Activated CD8-positive, alpha-beta T cell treated with anti-CD3 and anti-CD28 coated beads for 36 hours (primary cell): ENCODE measurements around the gene GLIPR2. TPM values are rescaled to one million over a fixed set of nuclear protein-coding genes. Genes with fewer than 3 reads are reported as not detected.

Source experiments
- ATAC-seq: fragments of 200-7000 bp; cut with Tn5 transposase; one replicate; pipeline ENCODE4 v1.10.0; 2021; ENCODE audit warnings: mild to moderate bottlenecking, moderate library complexity
- CTCF ChIA-PET: fragments of 350-600 bp; sonication (Branson Sonifier 250); formaldehyde crosslinking; loops from one replicate; lab custom pipeline; 2021; ENCODE audit warnings: antibody characterized with exemption; lab: Charles Lee
- POLR2A ChIA-PET: fragments of 350-600 bp; sonication (Branson Sonifier 250); formaldehyde crosslinking; loops from one replicate; lab custom pipeline; 2021; ENCODE audit warnings: antibody characterized with exemption; lab: Charles Lee
- DNase-seq: peaks from one replicate; pipeline ENCODE4 v3.0.0-alpha.2; 2020
- H3K27ac Mint-ChIP-seq: one replicate; pipeline ENCODE4 v1.8.0; 2021; ENCODE audit warnings: mild to moderate bottlenecking, mixed read lengths
- H3K27me3 Mint-ChIP-seq: one replicate; pipeline ENCODE4 v1.8.0; 2021; ENCODE audit warnings: mixed read lengths
- H3K36me3 Mint-ChIP-seq: one replicate; pipeline ENCODE4 v1.8.0; 2021; ENCODE audit warnings: low read depth, mixed read lengths
- H3K4me1 Mint-ChIP-seq: one replicate; pipeline ENCODE4 v1.8.0; 2021; ENCODE audit warnings: low read depth, mixed read lengths
- H3K4me3 Mint-ChIP-seq: one replicate; pipeline ENCODE4 v1.8.0; 2021; ENCODE audit warnings: mild to moderate bottlenecking, moderate library complexity, mixed read lengths
- H3K9me3 Mint-ChIP-seq: one replicate; pipeline ENCODE4 v1.8.0; 2021; ENCODE audit warnings: mixed read lengths
- intact Hi-C: fragments of 100-400 bp; cut with micrococcal nuclease; formaldehyde crosslinking; loops from one replicate; pipeline ENCODE4 v1.10.0; 2022
- total RNA-seq, 2 experiments: library from RNA; stranded (reverse); gene quantifications; one replicate each; pipeline ENCODE4 v1.2.3, GENCODE V29; 2021
- TF ChIP-seq, protein P1 (sequence below): fragments of 200-600 bp; IDR thresholded peaks from one replicate; pipeline ENCODE4 v1.8.0; 2022; ENCODE audit warnings: antibody characterized with exemption, mild to moderate bottlenecking

The GLIPR2 gene
- total RNA-seq, 2 experiments from 2014 or later: 12.2 to 13.6 TPM

DNA sequence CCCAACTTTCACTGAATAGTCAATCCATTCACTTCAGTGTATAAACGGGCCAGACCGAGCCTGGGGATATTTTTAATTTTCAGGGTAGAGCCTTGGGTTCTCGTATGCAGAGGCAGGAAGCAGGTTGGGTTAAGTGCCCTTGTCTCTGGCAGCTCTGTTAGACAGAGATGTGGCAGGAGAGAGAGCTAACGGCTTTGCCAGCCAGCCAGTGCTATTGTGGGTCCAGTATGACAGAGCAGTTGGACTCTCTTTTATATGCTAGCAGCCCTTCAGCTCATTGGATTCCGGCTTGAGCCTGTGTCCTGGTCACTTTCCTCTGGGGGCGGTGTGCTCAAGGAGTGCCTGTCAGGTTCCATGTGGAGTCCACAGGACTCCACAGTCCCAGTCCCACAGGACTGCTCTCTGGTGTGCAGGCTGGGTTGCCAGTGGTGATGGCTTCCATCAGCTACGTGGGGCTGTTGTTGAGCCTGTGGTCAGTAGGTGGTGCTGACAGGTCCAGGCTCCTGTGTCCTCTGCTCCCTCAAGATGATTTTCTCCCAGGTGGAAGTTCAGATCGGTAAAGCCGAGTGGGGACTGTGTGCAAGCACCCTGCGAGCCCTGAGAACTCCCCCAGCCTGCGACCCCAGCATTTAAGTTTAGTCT lies 68.5 kb downstream of the GLIPR2 start:
- Mint-ChIP-seq H3K27me3 (no peaks in the 10 kb centered on the region), H3K36me3 (peaks cover 64% of the 10 kb centered on the region), H3K4me3 (no peak overlapping the region), H3K4me1 (peaks cover 38% of the 10 kb centered on the region), H3K9me3 (no peaks in the 10 kb centered on the region), H3K27ac (no peak overlapping the region)
- DNase-seq (no peak), ATAC-seq (no peak)
- intact Hi-C loops: no loop called here
- ChIA-PET POLR2A (interaction anchor here (1.7 kb wide), 1 partner anchor 14 kb away, joined by 5 read pairs; no protein-coding TSS in a partner anchor), CTCF (interaction anchor here (1.2 to 3.1 kb wide), 2 partner anchors 15 to 124 kb away, joined by 6 to 13 read pairs; partner anchors contain the start of gene CLTA)
- TF ChIP-seq, protein P1, sequence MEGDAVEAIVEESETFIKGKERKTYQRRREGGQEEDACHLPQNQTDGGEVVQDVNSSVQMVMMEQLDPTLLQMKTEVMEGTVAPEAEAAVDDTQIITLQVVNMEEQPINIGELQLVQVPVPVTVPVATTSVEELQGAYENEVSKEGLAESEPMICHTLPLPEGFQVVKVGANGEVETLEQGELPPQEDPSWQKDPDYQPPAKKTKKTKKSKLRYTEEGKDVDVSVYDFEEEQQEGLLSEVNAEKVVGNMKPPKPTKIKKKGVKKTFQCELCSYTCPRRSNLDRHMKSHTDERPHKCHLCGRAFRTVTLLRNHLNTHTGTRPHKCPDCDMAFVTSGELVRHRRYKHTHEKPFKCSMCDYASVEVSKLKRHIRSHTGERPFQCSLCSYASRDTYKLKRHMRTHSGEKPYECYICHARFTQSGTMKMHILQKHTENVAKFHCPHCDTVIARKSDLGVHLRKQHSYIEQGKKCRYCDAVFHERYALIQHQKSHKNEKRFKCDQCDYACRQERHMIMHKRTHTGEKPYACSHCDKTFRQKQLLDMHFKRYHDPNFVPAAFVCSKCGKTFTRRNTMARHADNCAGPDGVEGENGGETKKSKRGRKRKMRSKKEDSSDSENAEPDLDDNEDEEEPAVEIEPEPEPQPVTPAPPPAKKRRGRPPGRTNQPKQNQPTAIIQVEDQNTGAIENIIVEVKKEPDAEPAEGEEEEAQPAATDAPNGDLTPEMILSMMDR: no peak

DNA sequence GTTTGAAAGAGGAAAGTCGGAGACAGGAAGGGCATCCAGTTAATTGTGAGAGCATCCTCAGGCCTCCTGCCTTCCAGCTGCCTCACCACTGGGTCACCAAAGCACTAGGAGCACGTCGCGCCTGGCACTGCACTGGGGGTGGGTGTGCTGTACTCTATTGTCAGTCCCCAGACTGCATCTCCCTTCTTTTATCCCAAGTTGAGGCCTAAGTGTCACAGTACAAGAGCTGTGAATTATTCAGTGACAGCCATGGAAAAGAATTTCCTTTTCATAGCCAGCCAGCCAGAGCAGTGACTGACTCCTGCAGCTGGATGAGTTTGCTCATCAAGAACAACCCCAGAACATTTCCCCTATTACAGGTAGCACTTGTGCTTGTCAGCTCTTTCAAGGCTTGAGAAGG lies 70.5 kb downstream of the GLIPR2 start:
- Mint-ChIP-seq H3K27me3 (no peaks in the 10 kb centered on the region), H3K4me3 (no peak overlapping the region), H3K9me3 (no peaks in the 10 kb centered on the region), H3K27ac (peak overlapping the region; percentile 83), H3K4me1 (peaks cover 47% of the 10 kb centered on the region), H3K36me3 (peaks cover 69% of the 10 kb centered on the region)
- POLR2A ChIA-PET: interaction anchor here (1.1 to 1.3 kb wide), 2 partner anchors 16 to 17 kb away, joined by 3 to 5 read pairs; partner anchors contain the start of gene CLTA
- intact Hi-C loops: no loop called here
- CTCF ChIA-PET: interaction anchor here (0.8 to 3.1 kb wide), 6 partner anchors 10 to 325 kb away, joined by 3 to 13 read pairs (median 4); partner anchors contain the start of gene CLTA
- TF ChIP-seq, protein P1: no peak
- ATAC-seq: peak; percentile 39
- no peak for DNase-seq

DNA sequence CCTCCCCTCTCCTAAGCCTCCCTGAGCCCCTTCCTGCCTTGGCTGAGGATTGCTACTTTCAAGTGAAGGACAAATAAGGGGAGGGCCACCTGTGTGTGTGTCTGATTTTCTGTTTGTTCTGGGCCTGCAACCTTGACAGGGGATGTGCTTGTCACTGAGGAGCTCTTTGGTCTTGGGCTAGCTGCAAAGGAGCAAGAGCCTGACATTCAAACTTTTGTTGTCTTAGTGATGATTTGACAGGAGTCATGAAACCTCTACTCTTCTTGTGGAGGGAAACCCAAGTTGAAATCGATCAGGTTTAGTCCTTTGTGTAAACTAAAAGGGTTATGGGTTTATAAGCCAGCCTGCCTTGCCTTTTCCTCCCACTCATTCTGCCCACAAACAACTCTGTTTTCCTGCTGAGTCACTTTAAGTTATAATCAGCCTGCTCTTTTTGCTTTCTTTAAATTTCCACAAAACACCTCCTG lies 71.0 kb downstream of the GLIPR2 start:
- intact Hi-C loops: no loop called here
- peaks cover 47% of the 10 kb centered on the region for H3K4me1 Mint-ChIP-seq
- peak overlapping the region; percentile 83 for H3K27ac Mint-ChIP-seq

DNA sequence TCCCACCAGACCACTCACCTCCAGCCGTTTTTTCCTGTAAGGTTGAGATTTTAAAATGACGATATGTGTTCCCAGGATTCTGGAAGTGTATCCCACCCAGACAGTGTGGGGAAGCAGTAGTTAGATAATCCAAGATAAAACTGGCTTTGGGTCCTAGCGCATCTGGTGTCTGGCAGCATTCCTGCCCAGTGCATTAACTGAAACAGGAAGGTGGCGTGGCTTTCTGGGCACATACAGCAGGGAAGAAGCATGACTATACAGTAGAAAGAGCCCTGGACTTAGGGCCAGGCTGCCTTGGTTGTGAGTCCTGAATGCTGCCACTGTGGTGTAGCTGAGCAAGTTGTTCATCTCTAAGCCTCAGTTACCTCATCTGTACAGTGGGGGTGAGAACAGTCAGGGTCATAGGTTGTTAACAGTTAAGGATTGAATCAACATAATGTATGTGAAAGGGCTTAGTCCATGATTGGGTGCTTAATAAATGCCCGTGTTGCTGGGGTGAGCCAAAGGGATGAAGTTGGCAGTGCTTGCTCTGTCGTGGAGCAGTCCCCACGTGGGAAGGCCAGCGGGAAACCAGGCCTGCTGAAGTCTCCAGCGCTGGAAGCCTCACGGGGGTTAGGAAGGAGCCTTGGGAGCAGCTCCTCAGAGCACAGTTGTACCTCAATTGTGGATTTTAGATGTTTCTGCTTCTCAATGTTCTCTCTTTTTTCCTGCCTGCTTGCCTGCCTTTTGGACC lies 72.2 kb downstream of the GLIPR2 start:
- Mint-ChIP-seq H3K4me3 (no peak overlapping the region), H3K4me1 (peaks cover 54% of the 10 kb centered on the region), H3K9me3 (no peaks in the 10 kb centered on the region), H3K27me3 (no peaks in the 10 kb centered on the region), H3K36me3 (peaks cover 65% of the 10 kb centered on the region), H3K27ac (peak overlapping the region; percentile 83)
- POLR2A ChIA-PET: no interaction called here
- no peak for DNase-seq
- no peak for ATAC-seq
- intact Hi-C loops: no loop called here
- CTCF ChIA-PET: interaction anchor here (1.5 to 3.1 kb wide), 3 partner anchors 18 to 120 kb away, joined by 3 to 13 read pairs (median 6); partner anchors contain the start of gene CLTA
- TF ChIP-seq, protein P1: no peak

More for the DNA sequence above, 71.0 kb downstream of the GLIPR2 start:
- DNase-seq (peak; percentile 20), ATAC-seq (peak; percentile 65)
- Mint-ChIP-seq H3K36me3 (peaks cover 66% of the 10 kb centered on the region), H3K4me3 (no peak overlapping the region), H3K9me3 (no peaks in the 10 kb centered on the region), H3K27me3 (no peaks in the 10 kb centered on the region)
- ChIA-PET POLR2A (interaction anchor here (0.6 to 1.3 kb wide), 3 partner anchors 10 to 18 kb away, joined by 3 to 5 read pairs (median 3); partner anchors contain the start of gene CLTA), CTCF (interaction anchor here (0.8 to 3.1 kb wide), 6 partner anchors 9 to 325 kb away, joined by 3 to 13 read pairs (median 4); partner anchors contain the start of gene CLTA)
- TF ChIP-seq, protein P1: no peak
